HG03175 (cell line): Measurements from ENCODE around the gene PTK7.
A peak's percentile ranks its signal among the peaks of the same experiment; 100 is the strongest.
"Not testable (repeated sequence)": the region's sequence is repeated elsewhere in the genome, so short reads cannot be mapped to it uniquely, and the experiment has no call there.

Source experiments
- ATAC-seq: cut with Tn5 transposase; IDR thresholded peaks from one replicate; pipeline ENCODE4 v1.9.1; 2021; ENCODE audit warnings: mild to moderate bottlenecking, moderate library complexity; ENCODE audit not compliant: unreplicated experiment

Gene PTK7

DNA sequence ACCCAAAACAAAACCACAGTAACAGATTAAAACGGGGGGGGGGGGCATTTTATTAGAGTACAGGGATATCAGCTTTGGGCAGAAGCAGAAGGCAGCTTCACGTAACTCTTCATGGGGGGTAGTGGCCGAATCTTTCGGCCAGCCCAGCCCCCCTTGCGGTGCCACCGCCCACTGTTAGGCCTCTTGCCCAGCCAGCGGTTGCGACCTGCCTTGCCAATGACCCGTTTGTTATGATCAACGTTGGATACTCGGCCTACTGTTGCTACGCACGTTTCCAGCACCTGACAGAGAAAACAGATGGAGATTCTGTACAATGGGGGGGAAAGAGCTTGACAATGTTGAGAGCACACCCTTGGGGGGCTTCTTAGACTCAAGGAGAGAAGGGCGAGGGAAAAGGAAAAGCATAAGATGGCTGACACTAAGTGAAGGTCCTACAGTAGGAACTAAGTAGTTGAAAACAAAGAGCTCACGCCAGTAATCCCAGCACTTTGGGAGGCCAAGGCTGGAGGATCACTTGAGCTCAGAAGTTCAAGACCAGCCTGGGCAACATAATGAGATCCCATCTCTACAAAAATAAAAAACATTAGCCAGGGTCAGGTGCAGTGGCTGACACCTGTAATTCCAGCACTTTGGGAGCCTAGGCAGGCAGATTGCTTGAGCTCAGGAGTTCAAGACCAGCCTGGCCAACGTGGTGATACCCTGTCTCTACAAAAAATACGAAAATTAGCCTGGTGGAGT lies 21.7 kb upstream of the PTK7 start:
- ATAC-seq, result no peak

DNA sequence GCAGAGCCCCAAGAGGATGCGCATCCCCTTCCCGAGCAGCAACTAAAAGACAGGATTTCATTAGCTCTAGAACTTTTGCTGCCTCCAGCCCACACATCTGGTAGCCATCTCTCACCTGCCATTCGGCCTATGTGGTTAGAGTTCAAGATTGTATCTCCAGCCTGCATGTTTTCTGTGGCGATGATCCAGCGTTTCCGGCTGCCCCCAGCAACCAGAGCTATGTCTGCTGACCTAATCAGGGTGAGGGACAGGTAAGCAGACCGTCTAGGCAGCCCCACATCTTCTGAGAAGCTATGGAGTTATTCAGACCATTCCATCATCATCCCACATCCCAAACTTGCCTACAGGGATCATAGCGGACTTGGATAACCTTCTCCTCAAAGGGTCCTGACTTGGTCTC lies 20.1 kb upstream of the PTK7 start:
- no peak for ATAC-seq

DNA sequence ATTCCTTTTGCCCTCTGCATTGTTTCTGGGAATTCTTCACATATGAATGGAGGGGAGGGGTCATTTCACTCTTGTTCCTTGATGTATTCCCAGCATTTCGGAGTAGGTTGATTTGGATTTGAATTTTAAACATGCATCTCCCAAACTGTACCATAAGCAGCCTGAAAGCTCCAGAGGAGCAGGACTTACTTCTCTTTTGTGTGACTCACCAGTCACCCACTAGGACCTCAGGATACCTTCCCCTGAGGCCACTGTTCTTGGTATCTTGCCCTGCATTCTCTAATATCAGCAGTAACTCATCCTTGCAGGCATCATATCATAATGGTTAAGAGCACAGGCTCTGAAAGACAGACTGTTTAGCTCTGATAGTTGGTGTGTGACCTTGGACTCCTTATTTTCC lies 17.6 kb upstream of the PTK7 start:
- ATAC-seq, result no peak

DNA sequence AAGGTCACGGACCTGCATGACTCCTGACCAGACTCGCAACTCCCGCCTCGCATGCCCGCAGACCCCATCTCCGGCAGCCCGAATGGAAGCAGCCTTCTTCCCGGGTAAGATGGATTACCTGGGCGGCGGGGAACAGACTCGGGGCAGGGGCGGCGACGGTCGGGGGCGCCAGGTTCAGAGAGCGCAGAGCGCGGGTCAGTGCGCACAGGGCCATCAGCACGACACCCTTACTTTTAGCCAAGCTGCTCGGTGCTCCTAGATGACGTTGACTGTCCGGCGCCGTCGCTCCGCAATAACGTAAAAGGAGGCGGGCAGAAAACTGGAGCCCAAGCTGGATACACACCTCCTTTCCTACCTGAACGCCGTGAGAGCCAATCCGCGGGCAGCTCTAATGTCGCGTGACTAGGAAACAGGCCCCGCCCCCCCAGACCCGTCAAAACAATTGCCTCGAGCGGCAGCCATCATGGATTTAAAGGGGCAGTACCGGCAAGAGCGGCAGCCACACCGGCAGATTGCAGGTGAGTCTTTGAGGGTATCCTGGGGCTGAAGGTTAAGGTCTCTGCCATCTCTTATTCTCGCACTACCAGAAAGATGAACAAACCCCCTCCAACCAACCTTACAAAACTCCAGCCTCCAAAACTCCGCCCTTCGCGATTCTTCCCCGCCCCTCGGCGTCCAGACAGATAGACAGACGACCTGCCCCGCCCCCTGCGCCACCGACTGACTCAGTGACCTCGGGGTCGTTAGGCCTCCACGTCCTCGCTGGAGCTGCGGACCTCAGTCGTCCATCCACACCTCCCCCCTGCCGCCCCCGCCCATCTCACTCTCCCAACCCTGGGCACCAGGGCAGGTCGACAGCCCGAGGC lies 16.7 kb upstream of the PTK7 start, which contains the start of the genes KLC4 and MRPL2:
TSS of gene KLC4 (plus strand) at position 464 of the 866 bp plus-strand sequence. CDS start 1,705 bp downstream, outside the sequence.
TSS of gene MRPL2 (minus strand) at position 267 of the 866 bp plus-strand sequence. CDS start at position 214, 53 bp downstream.
- ATAC-seq, result peak; percentile 90

DNA sequence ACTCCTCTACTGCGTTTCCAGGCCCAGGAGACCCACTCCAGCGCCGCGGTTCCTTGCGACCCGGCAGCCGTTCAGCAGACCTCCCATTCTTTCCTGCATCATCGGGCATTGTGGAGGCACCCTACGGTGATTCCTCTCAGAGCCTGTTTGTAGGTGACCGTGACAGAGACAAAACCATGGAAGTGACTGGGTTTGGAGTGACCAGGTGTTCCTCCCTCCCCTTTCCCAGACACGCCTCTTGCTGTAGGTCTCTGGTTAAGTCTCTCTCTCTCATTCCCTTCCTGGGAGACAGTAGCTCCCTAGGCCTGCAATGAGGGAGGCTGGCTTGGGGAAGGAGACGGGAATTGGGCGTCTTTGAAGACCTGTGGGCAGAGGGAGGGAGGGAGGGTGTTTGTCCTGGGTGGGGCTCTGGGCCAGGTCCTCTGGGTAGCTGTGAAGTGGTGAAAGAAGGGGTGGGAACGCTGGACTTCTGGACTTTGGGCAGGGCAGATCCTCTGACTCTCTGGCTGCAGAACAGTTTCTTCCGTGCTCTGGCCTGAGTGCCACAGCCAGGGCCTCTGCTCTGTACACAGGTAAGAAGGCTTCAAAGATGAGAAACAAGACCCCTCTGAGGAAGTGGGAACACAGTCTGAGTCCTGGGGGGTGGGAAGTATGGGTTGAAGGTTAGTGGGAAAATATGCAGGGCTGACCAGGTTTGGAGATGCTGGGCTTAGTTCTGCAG lies 15.9 kb upstream of the PTK7 start:
- ATAC-seq, result no peak

DNA sequence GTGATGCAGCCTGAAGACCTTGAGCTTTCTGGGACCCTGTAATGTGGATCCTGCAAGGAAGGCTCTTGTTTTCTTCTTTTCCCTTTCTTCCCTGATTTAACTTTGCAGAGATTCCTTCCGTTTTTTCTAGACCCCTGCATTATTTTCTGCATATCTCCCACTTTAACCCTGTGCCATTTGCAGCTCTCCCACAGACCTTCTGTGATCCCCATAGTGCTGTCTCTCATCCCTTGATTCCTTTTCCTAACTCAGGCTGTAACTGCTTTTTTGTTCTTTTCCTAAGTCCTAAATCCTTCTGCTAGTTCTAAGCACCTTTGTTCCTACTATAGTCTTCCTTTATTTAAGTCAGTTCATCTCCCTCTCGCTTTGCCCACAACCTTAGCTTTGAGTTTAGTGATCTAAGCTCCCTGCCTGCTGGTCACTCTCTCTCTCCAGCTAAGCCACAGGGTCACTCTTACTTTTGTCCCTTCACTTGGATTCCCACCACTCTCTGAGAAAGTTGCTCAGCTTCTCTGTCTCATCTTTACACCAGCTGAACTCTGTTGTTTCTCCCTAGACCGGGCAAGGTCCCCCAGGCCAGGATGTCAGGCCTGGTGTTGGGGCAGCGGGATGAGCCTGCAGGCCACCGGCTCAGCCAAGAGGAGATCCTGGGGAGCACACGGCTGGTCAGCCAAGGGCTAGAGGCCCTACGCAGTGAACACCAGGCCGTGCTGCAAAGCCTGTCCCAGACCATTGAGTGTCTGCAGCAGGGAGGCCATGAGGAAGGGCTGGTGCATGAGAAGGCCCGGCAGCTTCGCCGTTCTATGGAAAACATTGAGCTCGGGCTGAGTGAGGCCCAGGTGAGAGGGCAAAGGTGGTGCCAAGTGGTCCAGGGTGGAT lies 15.1 kb upstream of the PTK7 start:
- ATAC-seq, result no peak

DNA sequence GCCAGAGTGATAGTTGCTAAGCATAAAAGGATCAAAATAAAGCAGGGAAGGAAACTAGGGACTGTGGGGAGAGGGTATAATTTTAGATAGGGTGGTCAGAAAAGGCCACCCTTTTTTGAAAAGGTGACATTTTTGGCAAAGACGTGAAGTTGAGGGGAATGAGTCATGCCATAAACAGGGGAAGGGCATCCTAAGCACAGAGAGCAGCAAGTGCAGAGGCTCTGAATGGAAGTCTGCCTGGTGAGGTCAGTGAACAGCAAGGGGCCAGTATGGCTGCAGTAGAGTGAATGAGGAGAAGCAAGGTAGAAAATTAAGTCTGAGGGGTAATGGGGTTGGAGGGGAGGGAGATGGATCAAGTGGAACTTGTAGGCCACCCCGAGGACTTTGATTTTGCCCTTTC lies 14.3 kb upstream of the PTK7 start:
- no peak for ATAC-seq

DNA sequence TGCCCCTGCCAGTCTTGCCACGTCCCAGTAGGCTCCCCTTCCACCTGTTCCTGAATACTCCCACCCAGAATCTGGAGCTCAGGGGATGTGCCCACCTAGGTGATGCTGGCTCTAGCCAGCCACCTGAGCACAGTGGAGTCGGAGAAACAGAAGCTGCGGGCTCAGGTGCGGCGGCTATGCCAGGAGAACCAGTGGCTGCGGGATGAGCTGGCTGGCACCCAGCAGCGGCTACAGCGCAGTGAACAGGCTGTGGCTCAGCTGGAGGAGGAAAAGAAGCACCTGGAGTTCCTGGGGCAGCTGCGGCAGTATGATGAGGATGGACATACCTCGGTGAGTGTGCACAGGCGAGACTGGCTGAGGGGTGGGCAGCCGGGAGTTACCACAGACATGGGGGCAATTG lies 13.3 kb upstream of the PTK7 start:
- ATAC-seq, result no peak

DNA sequence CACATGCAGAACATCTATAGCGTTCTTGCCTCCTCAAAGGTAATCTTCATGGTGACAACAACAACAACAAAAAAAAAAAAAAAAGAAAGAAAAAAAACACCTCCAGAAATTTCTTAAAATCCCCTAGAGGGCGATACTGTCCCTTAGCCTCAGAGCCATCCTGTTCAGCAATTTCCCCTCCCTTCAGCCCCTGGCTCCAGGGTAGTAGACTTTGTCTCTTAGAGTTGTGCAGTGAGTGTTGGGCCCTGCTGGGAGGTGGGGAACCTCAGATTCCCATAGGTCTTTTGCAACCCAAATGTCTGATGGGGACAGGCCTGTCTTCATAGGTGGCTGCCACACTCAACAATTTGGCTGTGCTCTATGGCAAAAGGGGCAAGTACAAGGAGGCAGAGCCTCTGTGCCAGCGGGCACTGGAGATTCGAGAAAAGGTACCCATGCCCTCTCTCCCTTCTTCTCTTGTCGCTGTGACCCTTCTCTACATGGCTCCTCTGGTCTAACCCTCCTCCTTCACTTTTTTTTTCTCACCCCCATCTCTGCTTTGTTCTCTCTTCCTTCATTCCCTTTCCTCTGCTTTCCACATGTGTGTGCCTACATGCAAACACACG lies 6.0 kb upstream of the PTK7 start:
- ATAC-seq, result no peak

DNA sequence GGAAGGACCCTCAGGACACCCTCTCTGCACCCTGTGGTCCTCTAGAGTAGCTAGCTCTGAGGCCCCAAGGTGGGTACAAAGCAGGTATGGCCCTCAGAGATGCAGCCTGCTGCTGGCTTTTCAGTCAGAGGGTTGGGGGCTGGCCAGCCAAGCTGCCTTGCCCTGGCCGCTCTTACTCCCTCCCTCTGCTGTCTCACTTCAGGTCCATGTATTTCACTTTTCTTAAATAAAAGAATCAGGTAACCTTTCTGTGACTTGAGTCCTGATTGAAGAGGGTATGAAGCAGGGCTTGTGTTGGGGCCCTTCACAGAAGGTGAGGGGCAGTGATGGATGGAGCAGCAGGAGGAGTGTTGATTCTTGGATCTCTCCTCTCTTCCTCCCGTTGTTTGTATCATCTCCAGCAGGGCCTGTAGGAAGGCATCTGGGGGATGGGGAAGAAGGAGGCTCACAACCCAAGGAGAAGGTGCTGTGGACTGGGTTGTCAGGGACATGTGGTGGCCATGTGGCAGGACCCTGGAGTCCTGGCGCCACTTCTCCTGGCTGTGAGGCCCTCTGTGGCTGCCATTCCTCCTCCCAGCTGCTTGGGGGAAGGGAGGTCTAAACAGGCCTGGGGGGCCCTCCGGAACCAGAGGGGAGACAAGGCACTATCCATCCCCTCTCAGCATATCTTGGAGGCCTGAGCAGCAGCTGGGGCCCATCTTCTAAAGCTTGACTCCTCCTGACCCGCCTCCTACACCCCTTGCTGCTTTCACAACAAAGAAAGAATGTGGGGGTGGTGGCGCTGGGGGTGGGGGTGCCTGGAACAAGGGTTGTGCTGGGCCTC lies 1.1 kb upstream of the PTK7 start:
- ATAC-seq, result no peak

DNA sequence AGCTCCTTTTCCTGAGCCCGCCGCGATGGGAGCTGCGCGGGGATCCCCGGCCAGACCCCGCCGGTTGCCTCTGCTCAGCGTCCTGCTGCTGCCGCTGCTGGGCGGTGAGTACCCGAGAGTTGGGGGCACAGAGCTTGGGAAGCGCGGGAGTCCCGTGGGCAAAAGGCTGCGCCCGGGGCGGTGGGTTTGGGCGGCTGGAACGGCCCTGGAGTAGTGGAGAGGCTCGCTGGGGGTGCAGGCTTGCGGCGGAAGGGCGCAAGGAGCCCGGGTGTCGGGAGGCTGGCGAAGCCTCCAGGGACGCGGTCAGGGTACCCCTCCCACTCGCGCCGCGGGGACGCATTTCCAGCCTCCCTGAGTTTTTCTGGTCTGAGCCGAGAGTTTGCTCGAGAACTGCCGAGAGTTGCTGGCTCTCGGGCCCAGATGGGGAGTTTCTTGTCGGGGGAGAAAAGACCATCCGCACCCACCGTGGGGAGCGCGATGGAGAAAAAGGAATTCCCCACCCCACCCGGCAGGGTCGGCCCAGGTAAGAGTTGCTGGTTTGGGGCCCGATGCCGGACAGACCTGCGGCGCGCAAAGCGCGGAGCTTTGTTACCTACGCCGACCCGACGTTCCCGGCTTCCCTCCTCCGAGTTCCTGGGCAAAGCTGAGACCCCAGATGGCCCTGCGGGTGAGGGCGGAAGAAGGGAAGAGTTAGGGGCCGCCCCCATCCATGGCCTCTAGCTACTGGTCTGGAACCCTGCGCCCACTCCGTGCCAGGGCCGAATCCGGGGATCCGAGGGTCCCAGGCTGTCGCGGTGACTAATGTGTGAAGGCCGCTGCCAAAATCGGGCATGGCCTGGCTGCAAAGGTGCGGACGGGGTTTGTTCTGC lies 584 bp downstream of the PTK7 start:
- ATAC-seq, result no peak

DNA sequence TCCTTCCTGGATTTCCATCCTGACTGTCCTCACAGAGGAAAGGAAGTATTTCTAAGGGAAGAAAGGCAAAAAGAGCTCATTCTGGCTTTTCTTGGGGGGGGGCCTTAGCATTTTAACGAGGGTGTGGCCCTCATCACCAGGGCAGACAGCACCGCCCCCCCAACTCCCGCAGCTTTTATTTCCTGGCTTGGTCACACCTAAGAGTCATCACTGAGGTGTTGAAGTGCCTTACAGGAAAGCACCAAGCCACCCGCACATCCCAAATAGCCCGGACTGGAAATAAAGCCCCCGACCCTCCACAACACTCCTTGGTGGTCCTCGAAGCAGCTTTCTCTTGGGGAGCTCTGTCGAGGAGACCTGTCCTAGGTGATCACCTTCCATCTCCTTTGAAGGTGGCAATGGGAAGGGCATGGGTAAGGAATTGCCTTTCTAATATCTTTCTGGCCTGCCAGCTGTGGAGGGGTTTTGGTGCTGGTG lies 1.3 kb downstream of the PTK7 start:
- ATAC-seq, result no peak

DNA sequence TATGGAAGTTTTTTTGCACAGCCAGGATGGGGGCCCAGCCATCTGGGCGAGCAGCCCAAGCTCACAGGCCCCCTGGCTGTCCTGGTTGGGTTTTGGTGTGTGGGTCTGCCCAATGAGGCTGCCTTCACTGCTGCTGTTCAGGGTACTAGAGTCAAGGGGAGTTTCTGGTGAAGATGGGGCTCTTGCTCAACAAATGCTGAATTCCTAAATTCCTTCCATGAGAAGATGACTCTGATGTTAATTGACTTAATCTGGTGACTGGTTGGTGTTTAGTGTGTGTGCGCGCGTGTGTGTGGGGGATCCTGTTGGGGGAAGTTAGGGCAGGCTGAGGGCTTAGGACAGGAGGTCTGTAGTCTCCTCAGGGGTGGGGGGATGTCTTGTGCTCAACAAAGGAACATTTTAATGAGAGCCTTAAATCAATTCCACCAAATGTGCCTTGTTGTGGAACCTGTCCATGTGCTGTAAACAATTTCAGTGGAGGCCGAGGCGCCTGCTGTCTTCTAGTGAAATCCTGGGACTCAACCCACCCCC lies 1.9 kb downstream of the PTK7 start:
- ATAC-seq, result no peak

DNA sequence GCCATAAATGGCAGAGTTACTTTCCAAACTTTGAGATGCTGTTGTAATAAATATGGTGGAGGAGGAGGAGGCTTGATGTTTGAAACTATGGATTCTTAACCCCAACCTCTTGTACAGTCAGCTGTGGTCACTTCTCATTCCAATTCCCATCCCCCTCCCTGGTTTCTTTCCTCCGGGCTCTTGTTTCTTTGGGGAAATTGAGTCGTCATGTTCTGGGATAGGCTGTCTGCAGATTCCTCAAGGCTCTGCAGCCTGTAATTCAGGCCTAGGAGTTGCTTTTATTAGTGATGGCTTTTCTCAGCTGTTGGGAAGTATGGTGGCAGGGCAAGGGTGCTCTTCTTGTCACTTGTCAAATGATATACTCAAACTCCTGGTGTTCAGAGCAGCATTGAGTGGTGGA lies 2.6 kb downstream of the PTK7 start:
- ATAC-seq, result no peak

DNA sequence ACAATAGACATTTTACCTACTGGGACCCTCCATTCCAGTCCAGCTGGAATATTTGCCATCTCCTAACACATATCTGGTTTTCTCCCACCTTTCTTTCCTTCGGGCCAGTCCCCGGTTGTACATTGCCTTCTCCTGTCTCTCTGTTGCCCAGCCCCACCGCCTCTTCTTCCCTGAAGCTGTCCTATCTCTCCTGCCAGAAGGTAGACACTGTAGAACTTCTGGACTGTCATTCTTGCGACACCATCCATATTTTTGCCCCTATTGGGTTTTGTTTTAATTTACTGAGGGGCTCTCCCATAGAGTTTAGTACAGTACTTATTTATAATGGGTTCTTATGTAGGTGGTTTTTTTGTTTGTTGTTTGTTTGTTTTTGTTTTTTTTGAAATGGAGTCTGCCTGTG lies 4.9 kb downstream of the PTK7 start:
- no peak for ATAC-seq

DNA sequence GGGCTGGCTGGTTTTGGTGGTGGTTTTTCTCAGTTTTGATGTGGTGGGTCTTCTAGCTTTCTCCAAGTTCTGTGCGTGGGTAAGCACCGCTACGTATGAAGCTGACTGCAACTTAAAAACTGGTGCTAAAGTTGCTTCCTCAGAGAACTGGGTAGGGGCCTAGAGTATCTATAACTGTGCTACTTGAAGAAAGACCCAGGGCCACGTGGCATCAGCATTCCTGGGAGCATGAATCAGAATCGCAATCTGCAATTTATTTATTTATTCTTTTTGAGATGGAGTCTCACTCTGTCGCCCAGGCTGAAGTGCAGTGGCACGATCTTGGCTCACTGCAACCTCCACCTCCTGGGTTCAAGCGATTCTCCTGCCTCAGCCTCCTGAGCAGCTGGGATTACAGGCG lies 5.8 kb downstream of the PTK7 start:
- not testable (repeated sequence) for ATAC-seq

DNA sequence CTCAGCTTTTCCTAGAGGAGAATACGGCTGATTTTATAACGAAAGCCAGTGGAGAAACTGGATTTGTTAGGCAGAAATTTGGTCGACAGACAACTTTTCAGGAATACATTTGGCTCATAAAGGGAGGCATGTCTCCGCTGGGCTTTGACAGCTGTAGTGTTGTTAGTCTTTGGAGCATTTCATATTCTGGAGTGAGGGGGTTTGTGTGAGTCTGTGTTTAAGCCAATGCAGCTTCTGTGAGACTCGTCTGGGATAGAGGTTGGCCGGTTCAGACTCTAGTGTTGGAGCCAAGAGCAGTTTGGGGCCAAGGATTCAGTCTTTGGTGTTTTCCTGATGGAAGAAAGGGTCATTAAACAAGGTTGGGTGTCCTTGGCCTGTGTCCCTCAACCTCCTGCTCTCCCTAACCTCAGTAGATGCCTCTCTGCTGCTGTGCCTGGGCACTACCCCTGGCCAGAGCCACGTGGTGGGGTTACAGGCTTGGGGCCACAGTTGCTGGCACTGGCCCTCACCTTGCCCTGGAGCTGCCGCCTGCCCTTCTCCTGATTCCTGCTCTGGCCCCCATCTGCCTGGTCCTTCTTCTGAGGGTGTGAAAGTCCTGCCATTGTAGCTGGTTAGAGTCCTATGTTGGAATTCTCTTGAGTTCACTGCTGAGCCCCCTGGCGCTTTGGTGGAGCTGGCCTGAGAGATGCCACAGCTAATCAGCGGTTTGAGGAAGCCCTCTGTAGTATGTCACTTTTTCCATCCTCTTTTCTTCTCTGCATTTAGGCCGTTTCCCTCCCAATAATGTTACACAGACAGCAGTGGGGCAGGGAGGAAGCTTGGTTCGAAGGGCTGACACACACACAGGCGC lies 6.9 kb downstream of the PTK7 start:
- no peak for ATAC-seq
